ENCODE measurements around the gene MAPRE2. TPM values are rescaled to one million over a fixed set of nuclear protein-coding genes. Genes with fewer than 3 reads are reported as not detected.

The MAPRE2 gene
- total RNA-seq, 2 donors from 2014 or later: 25.5 to 32.2 TPM

- Histone ChIP-seq H3K27me3 (no peaks in the 10 kb centered on the region), H3K4me3 (no peak overlapping the region), H3K4me1 (no peaks in the 10 kb centered on the region), H3K9ac (ENCODE audit: low read depth in 2 of 2, low read length in 2 of 2) (no peak overlapping the region), H3K36me3 (no peaks in the 10 kb centered on the region), H3K27ac (no peak overlapping the region), H3K9me3 (no peaks in the 10 kb centered on the region)
- no peak for DNase-seq
- intact Hi-C loops (cut with DNase I): no loop called here
- TF ChIP-seq, protein P1, sequence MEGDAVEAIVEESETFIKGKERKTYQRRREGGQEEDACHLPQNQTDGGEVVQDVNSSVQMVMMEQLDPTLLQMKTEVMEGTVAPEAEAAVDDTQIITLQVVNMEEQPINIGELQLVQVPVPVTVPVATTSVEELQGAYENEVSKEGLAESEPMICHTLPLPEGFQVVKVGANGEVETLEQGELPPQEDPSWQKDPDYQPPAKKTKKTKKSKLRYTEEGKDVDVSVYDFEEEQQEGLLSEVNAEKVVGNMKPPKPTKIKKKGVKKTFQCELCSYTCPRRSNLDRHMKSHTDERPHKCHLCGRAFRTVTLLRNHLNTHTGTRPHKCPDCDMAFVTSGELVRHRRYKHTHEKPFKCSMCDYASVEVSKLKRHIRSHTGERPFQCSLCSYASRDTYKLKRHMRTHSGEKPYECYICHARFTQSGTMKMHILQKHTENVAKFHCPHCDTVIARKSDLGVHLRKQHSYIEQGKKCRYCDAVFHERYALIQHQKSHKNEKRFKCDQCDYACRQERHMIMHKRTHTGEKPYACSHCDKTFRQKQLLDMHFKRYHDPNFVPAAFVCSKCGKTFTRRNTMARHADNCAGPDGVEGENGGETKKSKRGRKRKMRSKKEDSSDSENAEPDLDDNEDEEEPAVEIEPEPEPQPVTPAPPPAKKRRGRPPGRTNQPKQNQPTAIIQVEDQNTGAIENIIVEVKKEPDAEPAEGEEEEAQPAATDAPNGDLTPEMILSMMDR (IDR thresholded peaks at IDR 0.05): no peak
These were observed 133.0 kb downstream of the MAPRE2 start for GRCh38 chr18:35174093-35174731.

GRCh38 chr18:35174745-35175144 lies 133.5 kb downstream of the MAPRE2 start:
- no peak for DNase-seq
- H3K4me1 ChIP-seq: no peaks in the 10 kb centered on the region
- H3K4me3 ChIP-seq: no peak overlapping the region
- H3K9ac ChIP-seq (ENCODE audit: low read depth in 2 of 2, low read length in 2 of 2): no peak overlapping the region
- H3K36me3 ChIP-seq: no peaks in the 10 kb centered on the region
- no peaks in the 10 kb centered on the region for H3K9me3 ChIP-seq
- H3K27ac ChIP-seq: no peak overlapping the region
- intact Hi-C loops (cut with DNase I): no loop called here
- TF ChIP-seq, protein P1 (IDR thresholded peaks at IDR 0.05): no peak
- H3K27me3 ChIP-seq: no peaks in the 10 kb centered on the region

DNA sequence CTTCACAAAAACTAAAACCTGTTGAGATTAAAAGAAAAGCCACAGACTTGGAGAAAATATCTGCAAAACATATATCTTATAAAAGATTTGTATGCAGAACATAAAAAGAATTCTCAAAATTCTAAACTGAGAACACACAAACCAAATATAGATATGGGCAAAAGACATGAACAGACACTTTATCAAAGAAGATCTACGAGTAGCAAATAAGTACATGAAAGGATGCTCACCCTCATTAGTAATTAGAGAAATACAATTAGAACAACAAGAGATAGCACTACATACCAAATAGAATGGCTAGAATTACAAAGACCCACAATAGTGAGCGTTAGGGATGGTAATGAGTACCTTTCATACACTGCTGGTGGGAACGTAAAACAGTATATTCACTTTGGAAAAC lies 135.7 kb downstream of the MAPRE2 start:
- Histone ChIP-seq H3K9me3 (no peaks in the 10 kb centered on the region), H3K36me3 (no peaks in the 10 kb centered on the region), H3K4me1 (no peaks in the 10 kb centered on the region), H3K27me3 (no peaks in the 10 kb centered on the region), H3K9ac (ENCODE audit: low read depth in 2 of 2, low read length in 2 of 2) (no peak overlapping the region), H3K27ac (no peak overlapping the region), H3K4me3 (no peak overlapping the region)
- no peak for DNase-seq
- intact Hi-C loops (cut with DNase I): no loop called here
- TF ChIP-seq, protein P1 (IDR thresholded peaks at IDR 0.05): no peak

- intact Hi-C loops (cut with DNase I): no loop called here
- H3K4me1 ChIP-seq: no peaks in the 10 kb centered on the region
- H3K9me3 ChIP-seq: no peaks in the 10 kb centered on the region
- DNase-seq: no peak
- no peak overlapping the region for H3K4me3 ChIP-seq
- TF ChIP-seq, protein P1 (IDR thresholded peaks at IDR 0.05): no peak
- H3K27me3 ChIP-seq: no peaks in the 10 kb centered on the region
- no peak overlapping the region for H3K27ac ChIP-seq
- no peak overlapping the region for H3K9ac ChIP-seq (ENCODE audit: low read depth in 2 of 2, low read length in 2 of 2)
- H3K36me3 ChIP-seq: no peaks in the 10 kb centered on the region
These were observed 137.0 kb downstream of the MAPRE2 start for GRCh38 chr18:35178260-35178659.

DNA sequence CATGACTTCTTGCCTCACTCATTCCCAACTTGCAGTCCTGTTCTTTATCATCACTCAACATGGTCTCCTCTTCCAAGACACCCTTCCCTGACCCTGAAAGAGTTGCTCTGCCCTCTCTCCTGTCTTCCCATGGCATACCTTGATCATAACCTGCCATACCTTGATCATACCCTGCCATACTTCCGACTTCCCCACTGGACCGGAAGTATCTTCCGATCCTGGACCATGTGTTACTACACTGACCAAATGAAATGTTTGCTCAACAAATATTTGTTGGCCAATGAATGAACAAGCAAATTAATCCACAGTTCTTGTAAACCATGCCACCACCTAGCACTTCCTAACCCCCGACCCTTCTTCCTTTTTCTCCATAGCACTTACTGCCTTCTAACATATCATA lies 138.7 kb downstream of the MAPRE2 start:
- Histone ChIP-seq H3K27me3 (no peaks in the 10 kb centered on the region), H3K9me3 (no peaks in the 10 kb centered on the region), H3K27ac (no peak overlapping the region), H3K9ac (ENCODE audit: low read depth in 2 of 2, low read length in 2 of 2) (no peak overlapping the region), H3K4me1 (no peaks in the 10 kb centered on the region), H3K4me3 (no peak overlapping the region), H3K36me3 (no peaks in the 10 kb centered on the region)
- TF ChIP-seq, protein P1 (IDR thresholded peaks at IDR 0.05): no peak
- intact Hi-C loops (cut with DNase I): no loop called here
- no peak for DNase-seq
